DMS153 (cell line): ENCODE results near the gene SLC37A1.

ENCODE experiments used
- DNase-seq: peaks from one replicate; lab custom pipeline; 2025; lab: John Stamatoyannopoulos, UW

The SLC37A1 gene

GRCh38 chr21:42578761-42579415 lies 65.2 kb downstream of the SLC37A1 start:
- DNase-seq = no peak

GRCh38 chr21:42579456-42580075 lies 65.9 kb downstream of the SLC37A1 start:
- DNase-seq = no peak

- DNase-seq = no peak
Measured at GRCh38 chr21:42580076-42580792, 66.6 kb downstream of the SLC37A1 start.

- no peak for DNase-seq
Measured at GRCh38 chr21:42580793-42581321, 67.2 kb downstream of the SLC37A1 start.

GRCh38 chr21:42581336-42581992 lies 67.8 kb downstream of the SLC37A1 start:
- DNase-seq = no peak

- DNase-seq = no peak
Measured at GRCh38 chr21:42581993-42582786, 68.5 kb downstream of the SLC37A1 start.

- DNase-seq = no peak
Measured at GRCh38 chr21:42582787-42583476, 69.3 kb downstream of the SLC37A1 start.

GRCh38 chr21:42583477-42584295 lies 70.0 kb downstream of the SLC37A1 start:
- no peak for DNase-seq

GRCh38 chr21:42584296-42584641 lies 70.6 kb downstream of the SLC37A1 start:
- DNase-seq = no peak

GRCh38 chr21:42585881-42586280 lies 72.2 kb downstream of the SLC37A1 start:
- DNase-seq = no peak

GRCh38 chr21:42586406-42586805 lies 72.8 kb downstream of the SLC37A1 start:
- no peak for DNase-seq

GRCh38 chr21:42587036-42587435 lies 73.4 kb downstream of the SLC37A1 start:
- DNase-seq = no peak

GRCh38 chr21:42590431-42591131 lies 76.9 kb downstream of the SLC37A1 start:
- no peak for DNase-seq

GRCh38 chr21:42591170-42591869 lies 77.7 kb downstream of the SLC37A1 start:
- no peak for DNase-seq

- no peak for DNase-seq
Measured at GRCh38 chr21:42592156-42592820, 78.6 kb downstream of the SLC37A1 start.

- DNase-seq = peak; percentile 23
Measured at GRCh38 chr21:42593007-42593814, 79.6 kb downstream of the SLC37A1 start.

- DNase-seq = no peak
Measured at GRCh38 chr21:42594616-42595282, 81.1 kb downstream of the SLC37A1 start.
